HL-60 (cell line): ENCODE results near the gene ZBTB25.

Source experiments
- DNase-seq, 2 experiments: peaks; one replicate each; pipeline ENCODE4 v3.0.0-alpha.2; 2010 to 2020; ENCODE audit warnings: low read depth in 1 of 2, low spot score in 1 of 2
- H3K27ac ChIP-seq: fragments of 250-450 bp; sonication (Bioruptor Pico); replicated peaks from 2 replicates; pipeline ENCODE4 v1.5.1; 2020; ENCODE audit warnings: mild to moderate bottlenecking, moderate library complexity
- H3K27me3 ChIP-seq: fragments of 250-450 bp; sonication (Bioruptor Pico); 2 replicates; pipeline ENCODE4 v1.5.1; 2021; ENCODE audit warnings: mild to moderate bottlenecking, moderate library complexity; ENCODE audit not compliant: insufficient read depth, poor library complexity, severe bottlenecking
- H3K4me3 ChIP-seq: replicated peaks from 2 replicates; pipeline ENCODE4 v1.5.1; 2011; ENCODE audit warnings: mild to moderate bottlenecking, control low read depth, low read length; ENCODE audit not compliant: insufficient read depth
- GABPA ChIP-seq: IDR thresholded peaks from 2 replicates; pipeline ENCODE4 v1.6.1; 2012; ENCODE audit warnings: low read depth
- POLR2AphosphoS5 ChIP-seq: IDR thresholded peaks from 2 replicates; pipeline ENCODE4 v1.6.1; 2012; ENCODE audit warnings: low read depth
- SPI1 ChIP-seq: IDR thresholded peaks from 2 replicates; pipeline ENCODE4 v1.6.1; 2012; ENCODE audit warnings: low read depth, mild to moderate bottlenecking, borderline replicate concordance
- TF ChIP-seq, protein P1 (sequence below): IDR thresholded peaks from one replicate; pipeline ENCODE4 v1.5.1; 2011; ENCODE audit warnings: low read length, control low read depth, inconsistent platforms; ENCODE audit not compliant: insufficient read depth
- TF ChIP-seq, protein P2 (sequence below): IDR thresholded peaks from 2 replicates; pipeline ENCODE4 v1.6.1; 2012; ENCODE audit warnings: low read depth; ENCODE audit not compliant: insufficient replicate concordance

ZBTB25 gene

GRCh38 chr14:64450255-64450654 is 53.4 kb downstream of the ZBTB25 start:
- no peak for DNase-seq
- H3K4me3 ChIP-seq: no peak overlapping the region
- no peaks in the 10 kb centered on the region for H3K27me3 ChIP-seq
- no peak overlapping the region for H3K27ac ChIP-seq
- TF ChIP-seq POLR2AphosphoS5 (no peak), GABPA (no peak), SPI1 (no peak)
- TF ChIP-seq, protein P1, sequence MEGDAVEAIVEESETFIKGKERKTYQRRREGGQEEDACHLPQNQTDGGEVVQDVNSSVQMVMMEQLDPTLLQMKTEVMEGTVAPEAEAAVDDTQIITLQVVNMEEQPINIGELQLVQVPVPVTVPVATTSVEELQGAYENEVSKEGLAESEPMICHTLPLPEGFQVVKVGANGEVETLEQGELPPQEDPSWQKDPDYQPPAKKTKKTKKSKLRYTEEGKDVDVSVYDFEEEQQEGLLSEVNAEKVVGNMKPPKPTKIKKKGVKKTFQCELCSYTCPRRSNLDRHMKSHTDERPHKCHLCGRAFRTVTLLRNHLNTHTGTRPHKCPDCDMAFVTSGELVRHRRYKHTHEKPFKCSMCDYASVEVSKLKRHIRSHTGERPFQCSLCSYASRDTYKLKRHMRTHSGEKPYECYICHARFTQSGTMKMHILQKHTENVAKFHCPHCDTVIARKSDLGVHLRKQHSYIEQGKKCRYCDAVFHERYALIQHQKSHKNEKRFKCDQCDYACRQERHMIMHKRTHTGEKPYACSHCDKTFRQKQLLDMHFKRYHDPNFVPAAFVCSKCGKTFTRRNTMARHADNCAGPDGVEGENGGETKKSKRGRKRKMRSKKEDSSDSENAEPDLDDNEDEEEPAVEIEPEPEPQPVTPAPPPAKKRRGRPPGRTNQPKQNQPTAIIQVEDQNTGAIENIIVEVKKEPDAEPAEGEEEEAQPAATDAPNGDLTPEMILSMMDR: no peak

- Histone ChIP-seq H3K27me3 (no peaks in the 10 kb centered on the region), H3K27ac (no peak overlapping the region), H3K4me3 (no peak overlapping the region)
- TF ChIP-seq GABPA: no peak
- TF ChIP-seq, protein P1: no peak
- TF ChIP-seq, protein P2, sequence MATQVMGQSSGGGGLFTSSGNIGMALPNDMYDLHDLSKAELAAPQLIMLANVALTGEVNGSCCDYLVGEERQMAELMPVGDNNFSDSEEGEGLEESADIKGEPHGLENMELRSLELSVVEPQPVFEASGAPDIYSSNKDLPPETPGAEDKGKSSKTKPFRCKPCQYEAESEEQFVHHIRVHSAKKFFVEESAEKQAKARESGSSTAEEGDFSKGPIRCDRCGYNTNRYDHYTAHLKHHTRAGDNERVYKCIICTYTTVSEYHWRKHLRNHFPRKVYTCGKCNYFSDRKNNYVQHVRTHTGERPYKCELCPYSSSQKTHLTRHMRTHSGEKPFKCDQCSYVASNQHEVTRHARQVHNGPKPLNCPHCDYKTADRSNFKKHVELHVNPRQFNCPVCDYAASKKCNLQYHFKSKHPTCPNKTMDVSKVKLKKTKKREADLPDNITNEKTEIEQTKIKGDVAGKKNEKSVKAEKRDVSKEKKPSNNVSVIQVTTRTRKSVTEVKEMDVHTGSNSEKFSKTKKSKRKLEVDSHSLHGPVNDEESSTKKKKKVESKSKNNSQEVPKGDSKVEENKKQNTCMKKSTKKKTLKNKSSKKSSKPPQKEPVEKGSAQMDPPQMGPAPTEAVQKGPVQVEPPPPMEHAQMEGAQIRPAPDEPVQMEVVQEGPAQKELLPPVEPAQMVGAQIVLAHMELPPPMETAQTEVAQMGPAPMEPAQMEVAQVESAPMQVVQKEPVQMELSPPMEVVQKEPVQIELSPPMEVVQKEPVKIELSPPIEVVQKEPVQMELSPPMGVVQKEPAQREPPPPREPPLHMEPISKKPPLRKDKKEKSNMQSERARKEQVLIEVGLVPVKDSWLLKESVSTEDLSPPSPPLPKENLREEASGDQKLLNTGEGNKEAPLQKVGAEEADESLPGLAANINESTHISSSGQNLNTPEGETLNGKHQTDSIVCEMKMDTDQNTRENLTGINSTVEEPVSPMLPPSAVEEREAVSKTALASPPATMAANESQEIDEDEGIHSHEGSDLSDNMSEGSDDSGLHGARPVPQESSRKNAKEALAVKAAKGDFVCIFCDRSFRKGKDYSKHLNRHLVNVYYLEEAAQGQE: no peak
- DNase-seq: no peak
Measured at GRCh38 chr14:64447876-64448670, 55.6 kb downstream of the ZBTB25 start.

DNA sequence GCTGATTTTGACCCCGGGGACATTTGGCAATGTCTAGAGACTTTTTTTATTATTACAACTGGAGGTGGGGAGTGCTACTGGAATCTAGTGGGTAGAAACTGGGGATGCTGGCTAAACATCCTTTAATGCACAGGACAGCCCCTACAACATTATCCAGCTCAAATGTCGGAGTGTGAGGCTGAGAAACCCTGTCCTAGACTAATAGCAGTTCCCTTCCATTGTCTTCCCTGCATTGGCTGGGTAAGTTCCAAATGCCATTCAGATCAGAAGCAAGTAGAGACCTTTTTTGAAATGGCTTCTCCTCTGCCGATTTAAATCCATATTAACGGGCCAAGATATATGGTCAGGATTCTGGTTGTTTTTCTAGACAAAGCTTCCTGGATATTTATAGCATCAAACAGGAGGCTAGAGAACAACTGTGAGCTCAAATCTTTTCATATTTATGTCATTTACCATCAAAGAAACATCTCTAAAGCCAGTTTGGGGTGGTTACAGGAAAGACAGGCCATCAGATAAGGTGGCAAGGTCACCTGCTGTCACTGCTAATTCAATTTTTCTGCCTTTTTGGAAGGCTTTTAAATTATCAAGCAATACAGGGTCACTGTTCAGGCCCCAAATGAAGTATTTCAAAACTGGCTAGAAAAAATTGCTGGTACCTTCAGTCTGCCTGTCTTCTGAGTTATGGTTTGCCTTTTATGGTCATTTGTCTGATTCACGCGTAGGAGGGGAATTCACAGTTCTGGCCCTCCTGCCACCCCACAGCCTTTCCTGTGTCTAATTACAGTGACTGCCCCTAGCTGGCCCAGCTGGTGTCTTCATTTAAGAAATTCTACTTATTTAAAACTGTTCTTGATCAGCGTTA is 58.4 kb downstream of the ZBTB25 start:
- Histone ChIP-seq H3K4me3 (no peak overlapping the region), H3K27me3 (no peaks in the 10 kb centered on the region), H3K27ac (no peak overlapping the region)
- TF ChIP-seq, protein P1: no peak
- no peak for DNase-seq

DNA sequence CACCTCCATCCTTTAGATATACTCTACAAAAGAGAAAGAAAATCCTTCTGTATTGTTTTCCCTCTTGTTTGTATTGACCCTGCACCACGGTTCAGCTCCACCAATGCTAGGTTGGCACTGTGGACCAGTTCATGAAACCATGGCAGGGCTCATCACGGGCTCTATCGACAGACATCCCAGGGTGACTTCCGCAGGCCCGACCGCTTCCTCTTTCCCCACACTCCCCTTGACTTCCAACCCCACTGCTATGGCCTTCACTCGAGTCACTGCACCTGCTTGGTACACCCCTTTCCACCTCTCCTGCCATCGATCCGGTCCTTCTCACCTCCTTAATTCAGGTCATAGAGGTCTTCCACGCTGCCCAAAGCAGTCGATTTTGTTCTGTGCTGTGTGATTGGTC is 59.5 kb downstream of the ZBTB25 start:
- DNase-seq: peak; percentile 13 to 61
- Histone ChIP-seq H3K4me3 (no peak overlapping the region), H3K27me3 (no peaks in the 10 kb centered on the region), H3K27ac (no peak overlapping the region)
- TF ChIP-seq GABPA (no peak), POLR2AphosphoS5 (no peak), SPI1 (peak; percentile 86)
- TF ChIP-seq, protein P1: no peak
- TF ChIP-seq, protein P2: no peak
